GM12874 (cell line): ENCODE data around the gene VWA1.

ENCODE experiments used
- TF ChIP-seq, protein P1 (sequence below): IDR thresholded peaks from 2 replicates; pipeline ENCODE4 v1.5.1; 2011; ENCODE audit warnings: low read depth, mild to moderate bottlenecking, control low read depth, low read length, moderate library complexity; ENCODE audit not compliant: insufficient read depth

The VWA1 gene

DNA sequence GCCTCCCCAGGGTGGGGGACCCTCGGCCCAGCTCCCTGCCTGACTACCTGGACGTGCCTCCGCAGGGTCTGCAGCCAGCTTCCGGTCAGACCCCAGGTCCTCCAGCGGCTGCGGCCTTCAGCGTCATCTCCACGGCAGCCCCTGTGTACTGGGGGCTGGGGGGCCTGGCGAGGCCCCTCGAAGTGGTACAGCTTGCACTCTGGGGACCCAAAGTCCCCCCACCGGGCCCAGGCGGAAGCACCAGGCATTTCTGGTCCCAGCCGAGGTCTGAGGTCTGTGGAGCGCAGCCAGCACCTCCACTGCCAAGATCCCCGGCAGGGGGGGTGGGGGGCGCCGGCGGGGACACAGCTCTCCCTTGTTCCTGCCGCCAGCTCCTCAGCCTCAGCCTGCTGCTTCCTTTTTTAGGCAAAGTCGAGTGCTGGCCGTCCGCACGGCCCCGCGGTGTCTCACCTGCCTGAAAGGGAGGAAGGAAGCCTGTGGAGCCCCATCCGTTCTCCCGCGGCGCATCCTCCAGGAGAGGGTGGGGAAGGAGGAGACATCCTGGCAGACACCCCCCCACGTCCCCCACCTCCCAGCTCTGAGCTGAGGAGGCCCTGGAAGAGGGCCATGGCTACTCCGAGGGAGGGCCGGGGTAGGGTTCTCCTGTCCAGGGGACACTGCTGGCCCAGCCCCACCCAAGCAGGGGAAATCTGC lies 1.2 kb upstream of the VWA1 start:
- TF ChIP-seq, protein P1, sequence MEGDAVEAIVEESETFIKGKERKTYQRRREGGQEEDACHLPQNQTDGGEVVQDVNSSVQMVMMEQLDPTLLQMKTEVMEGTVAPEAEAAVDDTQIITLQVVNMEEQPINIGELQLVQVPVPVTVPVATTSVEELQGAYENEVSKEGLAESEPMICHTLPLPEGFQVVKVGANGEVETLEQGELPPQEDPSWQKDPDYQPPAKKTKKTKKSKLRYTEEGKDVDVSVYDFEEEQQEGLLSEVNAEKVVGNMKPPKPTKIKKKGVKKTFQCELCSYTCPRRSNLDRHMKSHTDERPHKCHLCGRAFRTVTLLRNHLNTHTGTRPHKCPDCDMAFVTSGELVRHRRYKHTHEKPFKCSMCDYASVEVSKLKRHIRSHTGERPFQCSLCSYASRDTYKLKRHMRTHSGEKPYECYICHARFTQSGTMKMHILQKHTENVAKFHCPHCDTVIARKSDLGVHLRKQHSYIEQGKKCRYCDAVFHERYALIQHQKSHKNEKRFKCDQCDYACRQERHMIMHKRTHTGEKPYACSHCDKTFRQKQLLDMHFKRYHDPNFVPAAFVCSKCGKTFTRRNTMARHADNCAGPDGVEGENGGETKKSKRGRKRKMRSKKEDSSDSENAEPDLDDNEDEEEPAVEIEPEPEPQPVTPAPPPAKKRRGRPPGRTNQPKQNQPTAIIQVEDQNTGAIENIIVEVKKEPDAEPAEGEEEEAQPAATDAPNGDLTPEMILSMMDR = no peak

DNA sequence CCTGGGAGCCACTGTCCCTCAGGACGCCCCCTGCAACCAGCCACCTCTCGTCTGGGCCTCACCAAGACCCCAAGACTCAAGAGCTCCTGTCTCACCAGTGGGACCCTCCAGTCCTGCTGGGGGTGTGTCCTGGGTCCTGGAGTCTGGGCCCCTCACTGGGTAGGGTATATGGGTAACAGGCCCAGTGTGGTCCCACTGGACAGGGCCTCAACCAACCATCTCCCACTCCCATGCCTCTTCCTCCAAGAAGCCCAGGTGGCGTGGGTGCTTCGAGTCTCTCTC lies 725 bp upstream of the VWA1 start:
- TF ChIP-seq, protein P1 = no peak

DNA sequence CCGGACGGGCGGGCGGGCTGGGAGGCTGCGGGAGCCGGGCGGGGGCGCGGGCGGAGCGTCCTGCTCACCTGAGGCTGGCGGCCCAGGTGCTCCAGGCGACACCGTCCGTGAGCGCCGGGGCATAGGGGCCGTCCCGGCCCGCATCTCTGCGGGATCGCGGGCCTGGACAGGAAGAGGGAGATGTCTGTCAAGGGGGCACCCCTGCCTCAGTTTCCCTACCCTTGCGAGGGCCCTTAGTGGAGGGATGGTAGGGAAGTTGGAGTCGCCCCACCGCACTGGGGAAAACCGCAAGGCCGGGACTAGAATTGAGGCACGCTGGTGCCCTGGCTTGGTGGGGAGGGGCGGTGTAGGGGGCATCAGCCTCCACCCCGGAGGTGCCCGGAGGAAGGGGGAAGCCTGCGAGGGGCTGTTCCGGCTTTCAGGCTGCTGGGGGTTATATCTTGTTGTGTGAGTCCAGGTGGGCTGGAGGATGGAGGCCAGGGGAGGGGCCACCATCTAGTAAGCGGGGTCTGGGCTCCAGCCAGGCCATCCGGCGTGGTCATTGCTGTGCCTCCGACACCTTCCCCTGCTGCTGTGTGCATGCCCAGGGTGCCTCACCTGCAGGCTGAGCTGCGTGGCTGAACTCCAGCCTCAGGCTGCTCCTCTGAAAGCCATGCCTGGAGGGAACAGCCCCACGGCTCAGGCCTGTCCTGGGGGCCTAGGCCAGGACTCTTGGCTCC lies 580 bp downstream of the VWA1 start:
- TF ChIP-seq, protein P1 = no peak

DNA sequence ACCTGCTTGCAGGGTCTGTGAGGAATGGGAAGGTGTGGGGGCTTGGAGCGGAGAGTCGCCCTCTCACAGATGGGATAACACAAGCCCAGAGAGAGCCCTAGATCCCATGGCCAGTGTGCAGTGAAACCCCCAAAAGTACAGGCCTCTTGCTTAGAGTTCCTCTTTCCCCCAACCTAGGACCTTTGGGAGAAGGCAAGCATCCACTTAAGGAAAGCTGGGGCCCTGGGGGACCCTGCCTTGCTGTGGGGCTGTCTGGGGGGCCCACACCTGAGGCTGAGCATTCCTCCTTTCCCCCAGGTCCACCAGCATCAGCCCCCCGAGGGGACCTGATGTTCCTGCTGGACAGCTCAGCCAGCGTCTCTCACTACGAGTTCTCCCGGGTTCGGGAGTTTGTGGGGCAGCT lies 1.1 kb downstream of the VWA1 start:
- TF ChIP-seq, protein P1 = no peak

DNA sequence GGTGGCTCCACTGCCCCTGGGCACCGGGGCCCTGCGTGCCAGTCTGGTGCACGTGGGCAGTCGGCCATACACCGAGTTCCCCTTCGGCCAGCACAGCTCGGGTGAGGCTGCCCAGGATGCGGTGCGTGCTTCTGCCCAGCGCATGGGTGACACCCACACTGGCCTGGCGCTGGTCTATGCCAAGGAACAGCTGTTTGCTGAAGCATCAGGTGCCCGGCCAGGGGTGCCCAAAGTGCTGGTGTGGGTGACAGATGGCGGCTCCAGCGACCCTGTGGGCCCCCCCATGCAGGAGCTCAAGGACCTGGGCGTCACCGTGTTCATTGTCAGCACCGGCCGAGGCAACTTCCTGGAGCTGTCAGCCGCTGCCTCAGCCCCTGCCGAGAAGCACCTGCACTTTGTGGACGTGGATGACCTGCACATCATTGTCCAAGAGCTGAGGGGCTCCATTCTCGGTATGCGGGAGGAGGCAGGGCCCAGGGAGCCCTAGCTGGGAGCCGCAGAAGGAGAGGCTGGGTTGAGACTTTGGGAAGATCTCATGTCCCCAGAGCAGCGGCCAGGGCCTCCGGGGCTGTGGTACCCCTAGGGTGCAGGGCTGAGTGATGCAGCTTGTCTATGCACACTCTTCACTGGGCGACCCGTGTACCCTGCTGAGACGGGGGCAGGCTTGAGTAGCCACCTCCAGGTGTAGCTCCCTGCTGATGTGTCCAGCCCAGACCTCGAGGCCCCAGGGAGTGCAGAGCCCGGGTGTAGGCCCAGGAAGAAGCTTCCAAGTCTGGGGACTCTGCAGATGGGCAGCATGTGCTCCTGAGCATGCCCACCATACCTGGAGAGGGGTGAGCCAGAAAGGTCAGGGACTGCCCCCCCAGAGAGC lies 1.8 kb downstream of the VWA1 start:
- TF ChIP-seq, protein P1 = no peak

DNA sequence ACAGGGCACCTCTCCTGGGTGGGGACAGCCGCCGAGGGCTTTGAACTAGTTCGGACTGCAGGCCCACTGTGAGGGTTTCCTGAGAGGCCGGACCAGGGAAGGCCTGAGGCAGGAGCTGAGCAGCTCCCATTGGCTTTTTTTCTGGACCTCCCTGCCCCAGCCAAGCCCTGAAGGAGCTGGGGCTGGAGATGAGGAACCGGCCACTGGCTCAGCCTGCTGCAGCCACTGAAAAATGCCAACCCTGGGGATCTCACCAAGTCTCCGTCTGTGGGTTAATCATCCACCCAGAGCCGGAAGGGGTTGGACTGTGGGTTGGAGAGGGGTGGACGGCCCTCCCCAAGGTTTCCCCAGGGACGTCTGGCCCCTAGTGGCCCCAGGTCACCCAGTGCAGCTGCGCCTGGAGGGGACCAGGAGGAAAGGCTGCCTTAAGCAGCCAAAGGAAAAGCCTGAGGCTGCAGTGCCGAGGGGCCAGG lies 2.5 kb downstream of the VWA1 start:
- TF ChIP-seq, protein P1 = 0 out of 2 replicates have a peak, but pooled peaks have one; percentile 17
